AG08396 (cell line): ENCODE measurements around the gene OTULINL.

ENCODE experiments used
- DNase-seq: peaks from one replicate; pipeline ENCODE4 v3.0.0; 2012; ENCODE audit warnings: low spot score, mixed read lengths

Gene OTULINL

DNA sequence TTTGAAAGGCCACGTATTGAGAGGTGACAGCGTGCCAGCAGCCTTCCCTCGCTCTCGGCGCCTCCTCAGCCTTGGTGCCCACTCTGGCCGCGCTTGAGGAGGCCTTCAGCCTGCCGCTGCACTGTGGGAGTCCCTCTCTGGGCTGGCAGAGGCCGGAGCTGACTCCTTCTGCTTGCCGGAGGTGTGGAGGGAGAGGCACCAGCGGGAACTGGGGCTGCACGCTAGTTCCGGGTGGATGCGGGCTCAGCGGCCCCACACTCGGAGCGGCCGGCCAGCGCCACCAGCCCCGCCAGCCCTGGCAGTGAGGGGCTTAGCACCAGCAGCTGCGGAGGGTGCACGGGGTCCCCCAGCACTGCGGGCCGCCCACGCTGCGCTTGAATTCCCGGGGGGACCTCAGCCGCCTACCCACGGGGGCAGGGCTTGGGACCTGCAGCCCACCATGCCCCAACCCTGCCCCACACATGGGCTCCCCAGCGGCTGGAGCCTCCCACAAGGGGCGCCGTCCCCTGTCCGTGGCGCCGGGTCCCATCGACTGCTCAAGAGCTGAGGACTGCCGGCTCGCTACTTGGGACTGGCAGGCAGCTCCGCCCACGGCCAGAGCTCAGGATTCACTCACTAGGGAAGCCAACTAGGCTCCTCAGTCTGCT is 4.4 kb upstream of the OTULINL start:
- DNase-seq: no peak

DNA sequence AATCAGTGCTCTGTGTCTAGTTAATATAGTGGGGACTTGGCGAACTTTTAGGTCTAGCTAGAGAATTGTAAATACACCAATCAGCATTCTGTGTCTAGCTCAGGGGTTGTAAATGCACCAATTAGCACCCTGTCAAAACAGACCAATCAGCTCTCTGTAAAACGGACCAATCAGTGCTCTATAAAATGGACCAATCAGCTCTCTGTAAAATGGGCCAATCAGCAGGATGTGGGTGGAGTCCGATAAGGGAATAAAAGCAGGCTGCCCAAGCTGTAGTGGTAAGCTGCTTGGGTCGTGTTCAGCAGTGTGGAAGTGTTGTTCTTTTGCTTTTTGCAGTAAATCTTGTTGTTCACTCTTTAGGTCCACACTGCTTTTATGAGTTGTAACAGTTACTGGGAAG is 3.6 kb upstream of the OTULINL start:
- DNase-seq: no peak

DNA sequence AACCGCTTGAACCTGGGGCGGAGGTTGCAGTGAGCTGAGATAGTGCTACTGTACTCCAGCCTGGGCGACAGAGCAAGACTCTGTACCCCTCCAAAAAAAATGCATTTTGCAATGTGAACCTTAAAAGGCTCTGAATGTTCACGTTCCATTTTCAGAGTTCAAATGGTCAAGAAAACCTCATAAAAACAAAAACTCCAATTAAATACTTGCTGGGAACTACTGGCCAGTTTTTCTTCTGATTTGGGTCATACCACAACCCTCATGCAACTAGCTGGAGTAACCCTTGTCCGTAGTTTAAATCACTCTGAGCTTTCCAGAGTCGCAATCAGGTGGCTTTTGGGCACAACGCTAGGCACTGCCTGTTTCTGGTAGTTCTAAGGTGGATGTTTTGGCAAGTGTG is 2.3 kb upstream of the OTULINL start:
- DNase-seq: no peak

DNA sequence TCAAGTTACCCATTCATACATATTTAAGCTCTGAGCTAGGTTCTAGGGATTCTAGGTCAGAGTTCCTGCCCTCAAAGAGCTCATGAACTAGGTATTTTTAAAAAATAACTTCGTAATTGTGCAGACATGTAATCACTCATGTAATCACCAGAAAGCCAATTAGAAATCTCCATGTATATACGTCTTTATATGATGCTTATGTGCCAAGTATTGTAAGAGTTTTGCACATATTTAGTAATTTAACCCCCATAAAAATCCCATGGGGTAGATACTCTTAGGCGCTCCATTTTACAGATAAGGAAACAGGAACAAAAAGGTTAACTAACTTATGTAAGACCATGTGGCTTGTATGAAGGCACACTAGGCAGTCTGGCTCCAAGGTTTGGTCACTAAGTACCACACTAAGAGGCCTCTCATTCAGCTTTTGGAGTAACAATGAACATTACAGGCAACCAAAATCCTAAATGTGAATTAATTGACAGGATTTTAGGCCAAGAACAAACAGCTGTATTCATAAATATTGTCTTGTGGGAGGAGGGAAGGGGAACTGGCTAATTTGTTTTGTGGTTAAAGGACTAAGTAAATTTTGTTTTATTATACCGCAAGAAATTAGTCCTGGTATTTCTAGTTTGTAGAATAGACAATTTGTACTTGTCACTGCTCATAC is 1.7 kb upstream of the OTULINL start:
- no peak for DNase-seq

- DNase-seq: no peak
Measured at GRCh38 chr5:14580398-14581034, 1.1 kb upstream of the OTULINL start.

DNA sequence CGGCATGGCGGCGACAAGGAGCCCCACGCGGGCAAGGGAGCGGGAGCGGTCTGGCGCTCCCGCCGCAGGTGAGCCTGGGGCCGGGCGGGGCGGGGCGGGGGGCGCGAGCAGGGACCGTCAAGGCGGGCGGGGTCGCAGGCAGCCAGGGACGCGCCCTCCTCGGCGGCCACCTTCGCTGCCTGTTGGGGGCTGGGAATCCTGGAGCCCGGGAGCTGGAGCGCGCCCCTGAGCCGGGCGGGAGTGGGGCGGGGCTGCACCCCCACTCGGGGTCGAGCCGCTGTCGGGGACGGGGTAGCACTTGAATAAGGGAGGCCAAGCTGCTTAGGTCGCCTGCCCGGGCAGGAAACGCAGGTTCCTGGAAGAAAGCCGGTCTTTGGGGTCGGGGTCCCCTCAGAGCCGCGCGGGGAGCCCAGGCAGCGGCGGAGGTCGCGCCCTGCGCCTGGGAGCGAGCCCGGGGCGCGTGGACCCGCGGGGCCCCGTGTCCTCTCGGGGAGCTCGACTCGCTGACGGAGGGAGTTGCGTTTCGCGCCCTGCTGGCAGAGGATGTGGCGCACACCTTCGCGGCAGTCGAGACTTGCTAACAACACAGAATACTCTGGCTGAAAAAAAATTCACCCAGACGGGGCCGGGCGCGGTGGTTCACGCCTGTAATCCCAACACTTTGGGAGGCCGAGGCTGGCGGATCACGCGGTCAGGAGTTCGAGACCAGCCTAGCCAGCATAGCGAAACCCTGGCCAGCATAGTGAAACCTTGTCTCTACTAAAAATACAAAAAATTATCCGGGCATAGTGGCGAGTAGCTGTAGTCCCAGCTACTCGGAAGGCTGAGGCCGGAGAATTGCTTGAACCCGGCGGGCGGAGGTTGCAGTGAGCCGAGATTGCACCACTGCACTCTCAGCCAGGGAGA is 552 bp downstream of the OTULINL start:
- no peak for DNase-seq

- no peak for DNase-seq
Measured at GRCh38 chr5:14582797-14583137, 1.2 kb downstream of the OTULINL start.

- no peak for DNase-seq
Measured at GRCh38 chr5:14584848-14585247, 3.3 kb downstream of the OTULINL start.

GRCh38 chr5:14587150-14587549 is 5.6 kb downstream of the OTULINL start:
- DNase-seq: no peak

GRCh38 chr5:14588145-14588544 is 6.6 kb downstream of the OTULINL start:
- DNase-seq: no peak

- DNase-seq: no peak
Measured at GRCh38 chr5:14588758-14589543, 7.4 kb downstream of the OTULINL start.

DNA sequence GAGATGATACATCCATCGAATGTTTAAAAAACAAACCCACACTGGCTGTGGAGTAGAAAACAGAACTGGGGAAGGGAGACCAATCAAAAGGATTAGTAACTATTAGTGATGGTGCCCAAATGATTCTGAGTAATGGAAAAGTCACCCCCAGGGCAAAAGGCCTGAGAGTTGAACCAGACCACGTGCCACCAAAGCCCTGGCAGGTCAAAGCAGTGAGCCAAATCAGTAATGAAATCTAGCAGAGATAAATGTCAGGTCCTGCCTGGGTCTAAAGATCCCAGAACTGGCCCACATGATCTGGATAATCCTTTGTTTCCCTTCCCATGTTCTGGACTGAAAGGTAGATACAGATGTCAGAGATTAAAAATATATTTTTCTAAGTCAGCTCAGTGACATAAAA is 9.4 kb downstream of the OTULINL start:
- no peak for DNase-seq

DNA sequence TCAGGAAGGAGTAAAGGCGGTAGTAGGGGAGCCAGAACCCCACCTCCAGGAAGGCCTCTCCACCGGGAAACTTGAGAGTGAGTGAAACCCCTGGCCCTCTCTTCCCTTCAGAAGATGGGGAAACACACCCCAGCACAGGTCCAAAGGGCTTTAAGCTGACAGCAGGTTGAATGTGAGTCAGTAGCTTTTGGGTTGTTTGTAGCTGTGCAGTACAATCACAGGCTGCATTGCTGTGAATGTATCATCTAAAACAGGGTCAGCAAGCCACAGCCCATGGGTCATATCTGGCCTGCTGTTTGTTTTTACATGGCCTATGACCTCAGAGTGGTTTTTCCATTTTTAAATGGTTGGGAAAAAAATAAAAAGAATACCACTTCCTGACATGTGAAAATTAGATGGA is 10.0 kb downstream of the OTULINL start:
- peak; percentile 54 for DNase-seq

GRCh38 chr5:14593326-14594021 is 11.9 kb downstream of the OTULINL start:
- DNase-seq: peak; percentile 61

DNA sequence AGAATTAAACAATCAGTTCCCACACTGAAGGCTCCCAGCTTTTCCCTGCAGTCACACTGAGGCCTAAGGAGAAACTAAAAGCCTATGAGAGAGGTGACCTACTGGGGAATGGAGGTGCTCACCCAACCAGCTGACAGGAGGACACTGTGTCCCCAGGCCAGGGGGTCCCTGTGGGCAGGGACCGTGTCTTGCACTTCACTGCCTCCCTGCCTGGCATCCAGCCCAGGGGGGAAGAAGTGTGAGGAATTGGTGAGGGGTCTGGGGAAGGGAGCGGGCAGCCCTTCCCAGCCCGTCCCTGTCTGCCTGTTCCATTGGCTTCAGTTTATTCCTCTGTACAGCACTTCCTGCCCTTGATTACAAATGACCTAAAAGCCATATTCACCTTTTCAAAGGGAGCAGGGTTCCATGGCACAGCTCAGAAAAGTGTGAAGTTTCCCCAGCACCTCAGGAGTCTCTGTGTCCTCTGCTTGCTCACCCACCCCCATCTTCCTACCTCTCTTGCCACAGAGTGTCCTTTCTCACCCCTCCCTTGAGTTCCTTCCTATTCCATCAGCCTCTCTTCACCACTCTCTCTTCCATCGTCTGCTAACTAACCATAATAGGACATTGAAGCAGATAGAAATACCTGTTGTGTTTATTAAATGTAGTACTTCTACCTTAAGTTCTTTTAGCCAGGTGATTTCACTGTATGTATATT is 12.9 kb downstream of the OTULINL start:
- DNase-seq: no peak

DNA sequence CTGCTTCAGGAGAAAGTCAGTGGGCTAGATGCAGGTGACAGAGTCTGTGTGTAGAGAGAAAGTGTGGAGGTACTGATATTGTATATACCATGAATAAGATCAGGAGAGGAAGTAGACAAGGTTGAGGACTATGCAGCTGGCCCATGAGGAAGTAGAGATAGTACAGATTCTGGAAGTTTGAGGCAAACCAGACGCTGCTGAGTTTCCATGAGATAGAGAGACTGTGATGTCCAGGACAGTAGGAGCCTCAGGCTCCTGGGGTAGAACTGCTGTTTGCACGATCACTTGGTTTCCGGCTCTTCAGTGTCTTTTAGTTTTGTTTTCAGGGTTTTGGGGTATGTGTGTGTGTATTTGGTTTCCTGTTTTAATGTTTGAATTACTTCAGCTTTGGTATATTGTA is 13.6 kb downstream of the OTULINL start:
- DNase-seq: no peak

DNA sequence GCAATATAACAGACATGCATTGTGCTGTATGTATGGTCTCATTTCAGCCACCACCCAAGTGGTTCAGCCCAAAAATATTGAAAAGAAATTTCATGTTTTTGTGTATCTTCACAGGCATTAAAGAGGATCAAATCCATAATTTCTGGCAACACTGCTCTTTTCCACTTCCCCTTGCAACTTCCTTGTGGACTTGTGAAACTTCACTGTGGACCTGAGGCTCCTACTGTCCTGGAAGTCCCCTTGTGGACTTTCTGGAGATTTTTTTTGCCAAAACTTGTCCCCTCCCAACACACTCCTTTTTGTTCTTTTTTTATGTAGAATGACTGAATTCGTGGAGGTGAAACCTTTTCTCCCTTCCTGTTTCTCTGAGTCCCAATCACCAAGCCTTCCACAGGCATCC is 14.3 kb downstream of the OTULINL start:
- no peak for DNase-seq

GRCh38 chr5:14597080-14597479 is 15.5 kb downstream of the OTULINL start:
- DNase-seq: no peak

GRCh38 chr5:14598225-14598624 is 16.6 kb downstream of the OTULINL start:
- DNase-seq: no peak

GRCh38 chr5:14599476-14600127 is 18.0 kb downstream of the OTULINL start:
- DNase-seq: no peak
